Mesendoderm (in vitro differentiated cells): ENCODE measurements around the gene CARM1.

ENCODE experiments used
- DNase-seq: peaks from one replicate; pipeline ENCODE4 v3.0.0; 2013
- H2AK5ac ChIP-seq: 2 replicates; pipeline ENCODE4 v1.6.1; 2013; ENCODE audit warnings: low read length, inconsistent platforms
- H2BK120ac ChIP-seq: 2 replicates; pipeline ENCODE4 v1.6.1; 2013; ENCODE audit warnings: low read depth, mild to moderate bottlenecking, low read length, moderate library complexity, mixed read lengths
- H2BK15ac ChIP-seq: replicated peaks from 2 replicates; pipeline ENCODE4 v1.6.1; 2013; ENCODE audit warnings: low read depth, mild to moderate bottlenecking, moderate library complexity
- H2BK5ac ChIP-seq: 2 replicates; pipeline ENCODE4 v1.6.1; 2013; ENCODE audit warnings: low read length, inconsistent platforms
- H3K18ac ChIP-seq: 2 replicates; pipeline ENCODE4 v1.6.1; 2013; ENCODE audit warnings: mild to moderate bottlenecking, low read length, mixed read lengths
- H3K23ac ChIP-seq: one replicate; pipeline ENCODE4 v1.6.1; 2013; ENCODE audit warnings: low read length
- H3K27ac ChIP-seq: 2 replicates; pipeline ENCODE4 v1.5.1; 2013; ENCODE audit warnings: low read depth, mild to moderate bottlenecking, inconsistent platforms, low read length, moderate library complexity
- H3K27me3 ChIP-seq: 2 replicates; pipeline ENCODE4 v1.6.1; 2013; ENCODE audit warnings: low read length, control low read depth, mild to moderate bottlenecking, inconsistent platforms; ENCODE audit not compliant: insufficient read depth, poor library complexity
- H3K36me3 ChIP-seq: 2 replicates; pipeline ENCODE4 v1.6.1; 2013; ENCODE audit warnings: low read length, inconsistent platforms; ENCODE audit not compliant: control insufficient read depth, insufficient read depth
- H3K4ac ChIP-seq: one replicate; pipeline ENCODE4 v1.6.1; 2013; ENCODE audit warnings: low read depth, mild to moderate bottlenecking, low read length, moderate library complexity
- H3K4me1 ChIP-seq: 2 replicates; pipeline ENCODE4 v1.6.1; 2013; ENCODE audit warnings: low read depth, low read length, inconsistent platforms; ENCODE audit not compliant: control insufficient read depth
- H3K4me2 ChIP-seq: 2 replicates; pipeline ENCODE4 v1.6.1; 2013; ENCODE audit warnings: low read length
- H3K4me3 ChIP-seq: 2 replicates; pipeline ENCODE4 v1.5.1; 2013; ENCODE audit warnings: mild to moderate bottlenecking, low read length
- H3K56ac ChIP-seq: one replicate; pipeline ENCODE4 v1.6.1; 2013; ENCODE audit warnings: low read length
- H3K79me1 ChIP-seq: 2 replicates; pipeline ENCODE4 v1.6.1; 2013; ENCODE audit warnings: low read length, inconsistent platforms
- H3K79me2 ChIP-seq: 2 replicates; pipeline ENCODE4 v1.6.1; 2013; ENCODE audit warnings: mild to moderate bottlenecking, low read length; ENCODE audit not compliant: control insufficient read depth, insufficient read depth
- H3K9ac ChIP-seq: 2 replicates; pipeline ENCODE4 v1.6.1; 2013; ENCODE audit warnings: low read length, inconsistent platforms
- H4K5ac ChIP-seq: one replicate; pipeline ENCODE4 v1.6.1; 2013; ENCODE audit warnings: low read length
- H4K8ac ChIP-seq: one replicate; pipeline ENCODE4 v1.6.1; 2013; ENCODE audit warnings: low read depth, mild to moderate bottlenecking, control low read depth, low read length, moderate library complexity
- WGBS: extraction: QIAGEN DNeasy Blood & Tissue Kit; methylation state at CpG from one replicate; pipeline ENCODE4 v1.1.7; 2013; ENCODE audit warnings: low lambda C conversion rate, missing lambda C conversion rate; ENCODE audit not compliant: insufficient coverage; ENCODE audit errors: extremely low coverage; 5-methylcytosine and 5-hydroxymethylcytosine counted together

Gene CARM1

DNA sequence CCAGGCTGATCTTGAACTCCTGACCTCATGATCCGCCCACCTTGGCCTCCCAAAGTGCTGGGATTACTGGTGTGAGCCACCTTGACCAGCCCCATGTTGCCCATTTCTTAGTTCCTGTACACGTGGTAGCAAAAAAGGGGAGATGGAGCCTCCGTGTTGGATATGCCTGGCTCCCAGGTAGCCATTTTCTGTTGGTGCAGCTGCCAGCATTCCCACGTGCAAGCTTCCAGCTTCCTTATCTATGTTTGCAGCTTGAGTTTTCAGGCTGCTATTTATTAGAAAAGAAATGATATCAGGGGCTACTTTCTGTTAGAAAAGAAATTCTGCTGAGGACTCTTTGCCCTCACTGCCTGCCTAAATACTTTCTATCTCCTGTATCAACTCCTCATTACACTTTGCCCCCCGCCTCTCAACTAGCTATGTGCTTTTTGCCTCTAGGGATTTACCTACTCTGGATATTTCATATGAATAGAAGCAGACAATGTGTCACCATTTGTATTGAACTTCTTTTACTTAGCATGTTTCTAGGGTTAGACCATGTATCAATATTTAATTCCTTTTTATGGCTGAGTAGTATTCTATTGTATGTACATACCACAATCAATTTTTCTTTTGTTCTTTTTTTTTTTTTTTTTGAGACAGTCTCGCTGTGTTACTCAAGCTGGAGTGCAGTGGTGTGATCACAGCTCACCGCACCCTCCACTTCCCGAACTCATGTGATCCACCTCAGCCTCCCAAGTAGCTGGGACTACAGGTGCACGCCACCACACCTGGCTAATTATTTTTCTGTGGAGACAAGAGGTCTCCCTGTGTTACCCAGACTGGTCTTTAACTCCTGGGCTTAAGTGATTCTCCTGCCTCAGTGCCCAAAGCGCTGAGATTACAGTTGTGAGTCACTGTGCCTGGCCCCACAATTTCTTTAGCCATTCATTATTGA, 32.0 kb upstream of the CARM1 start:
- Histone ChIP-seq H3K56ac (no peak overlapping the region), H3K4me3 (no peak overlapping the region), H3K23ac (no peak overlapping the region), H4K5ac (no peak overlapping the region), H3K79me1 (peaks cover 3% of the 10 kb centered on the region), H2BK120ac (no peak overlapping the region), H3K36me3 (no peaks in the 10 kb centered on the region), H3K9ac (no peak overlapping the region), H2BK5ac (no peak overlapping the region), H2BK15ac (no peak overlapping the region), H3K4me2 (no peak overlapping the region), H2AK5ac (no peak overlapping the region), H4K8ac (no peak overlapping the region), H3K18ac (no peak overlapping the region), H3K27ac (no peak overlapping the region), H3K4ac (no peak overlapping the region), H3K4me1 (no peaks in the 10 kb centered on the region), H3K79me2 (no peaks in the 10 kb centered on the region), H3K27me3 (no peaks in the 10 kb centered on the region)
- no CpG with 5 or more reads among the region's 10 CpGs for WGBS
- DNase-seq, result no peak

- Histone ChIP-seq H3K18ac (no peak overlapping the region), H3K4me3 (no peak overlapping the region), H2BK120ac (no peak overlapping the region), H3K9ac (no peak overlapping the region), H2BK5ac (no peak overlapping the region), H4K8ac (no peak overlapping the region), H3K36me3 (no peaks in the 10 kb centered on the region), H2AK5ac (no peak overlapping the region), H3K27ac (no peak overlapping the region), H3K79me2 (no peaks in the 10 kb centered on the region), H3K23ac (no peak overlapping the region), H2BK15ac (no peak overlapping the region), H4K5ac (no peak overlapping the region), H3K79me1 (no peaks in the 10 kb centered on the region), H3K4ac (no peak overlapping the region), H3K27me3 (no peaks in the 10 kb centered on the region), H3K4me1 (no peaks in the 10 kb centered on the region), H3K56ac (no peak overlapping the region), H3K4me2 (no peak overlapping the region)
- no CpG with 5 or more reads among the region's 7 CpGs for WGBS
- DNase-seq, result no peak
Measured at GRCh38 chr19:10842788-10843187, 28.6 kb upstream of the CARM1 start.

DNA sequence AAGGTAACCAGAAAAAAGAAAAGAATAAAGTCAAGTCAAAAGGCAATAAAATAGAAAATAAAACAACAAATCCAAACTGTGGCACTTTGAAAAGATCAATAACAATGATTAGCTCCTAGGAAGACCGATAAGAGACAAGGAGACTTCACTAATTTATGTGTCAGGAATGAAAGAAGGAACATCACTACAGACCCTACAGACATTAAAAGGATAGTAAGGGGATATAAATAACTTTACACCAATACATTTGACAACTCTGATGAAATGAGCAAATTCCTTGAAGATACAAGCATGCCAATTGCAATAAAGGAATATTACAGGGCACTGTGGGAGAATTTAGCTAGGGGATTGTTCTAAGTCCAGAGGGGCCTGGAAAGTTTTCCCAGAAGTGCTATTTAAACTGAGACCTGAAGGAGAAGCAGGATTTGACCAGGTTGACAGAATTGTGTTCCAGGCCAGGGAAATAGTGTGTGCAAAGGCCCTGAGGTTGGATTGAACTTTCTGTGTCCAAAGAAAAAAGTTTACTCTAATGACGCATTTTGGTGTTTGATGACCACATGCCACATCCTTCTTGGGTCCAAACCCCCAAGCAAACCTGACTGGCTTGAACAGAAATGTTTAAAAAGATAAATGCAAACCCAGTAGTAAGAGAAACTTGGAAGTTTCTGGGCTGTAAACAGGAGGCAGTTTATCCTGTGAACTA, 24.7 kb upstream of the CARM1 start:
- Histone ChIP-seq H3K4me1 (no peaks in the 10 kb centered on the region), H2BK15ac (no peak overlapping the region), H4K8ac (no peak overlapping the region), H3K4me3 (no peak overlapping the region), H3K9ac (no peak overlapping the region), H3K79me2 (no peaks in the 10 kb centered on the region), H3K23ac (no peak overlapping the region), H2BK120ac (no peak overlapping the region), H3K36me3 (no peaks in the 10 kb centered on the region), H3K56ac (no peak overlapping the region), H3K4me2 (no peak overlapping the region), H3K18ac (no peak overlapping the region), H3K27me3 (no peaks in the 10 kb centered on the region), H4K5ac (no peak overlapping the region), H3K27ac (no peak overlapping the region), H2BK5ac (no peak overlapping the region), H2AK5ac (no peak overlapping the region), H3K79me1 (no peaks in the 10 kb centered on the region), H3K4ac (no peak overlapping the region)
- no CpG with 5 or more reads among the region's 2 CpGs for WGBS
- DNase-seq, result no peak

GRCh38 chr19:10848230-10848856, 23.0 kb upstream of the CARM1 start, which contains the start of gene C19orf38:
Gene C19orf38, plus strand, starts transcription at chr19:10848415. Its CDS starts 94 bp downstream, at chr19:10848509.
- H2BK5ac ChIP-seq, result no peak within 1 kb of the TSS
- H3K4me2 ChIP-seq, result no peak within 1 kb of the TSS
- H3K9ac ChIP-seq, result no peak within 1 kb of the TSS
- no peak within 1 kb of the TSS for H3K4ac ChIP-seq
- H2BK15ac ChIP-seq, result no peak within 1 kb of the TSS
- H3K36me3 ChIP-seq, result no peaks in the 10 kb centered on the region
- H4K5ac ChIP-seq, result no peak within 1 kb of the TSS
- no peaks in the 10 kb centered on the region for H3K4me1 ChIP-seq
- no peak within 1 kb of the TSS for H3K4me3 ChIP-seq
- H2BK120ac ChIP-seq, result no peak within 1 kb of the TSS
- no peak within 1 kb of the TSS for H3K27ac ChIP-seq
- no peak within 1 kb of the TSS for H3K56ac ChIP-seq
- no peak for DNase-seq
- no CpG with 5 or more reads among the region's 14 CpGs for WGBS
- no peak within 1 kb of the TSS for H2AK5ac ChIP-seq
- no peaks in the 10 kb centered on the region for H3K79me1 ChIP-seq
- no peak within 1 kb of the TSS for H4K8ac ChIP-seq
- no peak within 1 kb of the TSS for H3K23ac ChIP-seq
- H3K79me2 ChIP-seq, result no peaks in the 10 kb centered on the region
- H3K18ac ChIP-seq, result no peak within 1 kb of the TSS
- no peaks in the 10 kb centered on the region for H3K27me3 ChIP-seq

DNA sequence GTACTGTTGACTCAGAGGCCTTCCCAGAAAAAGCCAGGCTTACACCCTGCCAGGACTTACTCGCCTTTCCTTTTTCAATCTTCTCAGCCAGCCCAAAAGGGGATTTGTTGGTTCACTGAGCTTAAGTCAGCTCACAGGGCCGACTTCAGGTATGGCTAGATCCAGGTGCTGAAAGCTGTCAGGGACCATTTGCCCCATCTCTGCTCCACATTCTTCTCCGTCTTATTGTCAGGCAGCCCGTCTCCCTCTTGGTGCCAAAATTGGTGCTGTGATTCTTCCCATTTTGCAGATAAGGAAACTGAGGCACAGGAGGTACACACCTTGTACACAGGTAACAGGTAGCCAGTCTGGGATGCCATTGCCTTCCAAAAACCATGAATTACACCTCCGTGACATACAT, 20.7 kb upstream of the CARM1 start:
- Histone ChIP-seq H3K56ac (no peak overlapping the region), H3K36me3 (no peaks in the 10 kb centered on the region), H3K4me1 (no peaks in the 10 kb centered on the region), H3K27ac (no peak overlapping the region), H3K79me1 (no peaks in the 10 kb centered on the region), H2AK5ac (no peak overlapping the region), H3K4me2 (no peak overlapping the region), H4K8ac (no peak overlapping the region), H3K4ac (no peak overlapping the region), H2BK5ac (no peak overlapping the region), H3K9ac (no peak overlapping the region), H3K4me3 (no peak overlapping the region), H4K5ac (no peak overlapping the region), H2BK15ac (no peak overlapping the region), H3K18ac (no peak overlapping the region), H3K27me3 (no peaks in the 10 kb centered on the region), H3K79me2 (no peaks in the 10 kb centered on the region), H3K23ac (no peak overlapping the region), H2BK120ac (no peak overlapping the region)
- WGBS, result no CpG with 5 or more reads among the region's 5 CpGs
- DNase-seq, result no peak
